Measurements from ENCODE around the gene CCP110.

CCP110 gene

DNA sequence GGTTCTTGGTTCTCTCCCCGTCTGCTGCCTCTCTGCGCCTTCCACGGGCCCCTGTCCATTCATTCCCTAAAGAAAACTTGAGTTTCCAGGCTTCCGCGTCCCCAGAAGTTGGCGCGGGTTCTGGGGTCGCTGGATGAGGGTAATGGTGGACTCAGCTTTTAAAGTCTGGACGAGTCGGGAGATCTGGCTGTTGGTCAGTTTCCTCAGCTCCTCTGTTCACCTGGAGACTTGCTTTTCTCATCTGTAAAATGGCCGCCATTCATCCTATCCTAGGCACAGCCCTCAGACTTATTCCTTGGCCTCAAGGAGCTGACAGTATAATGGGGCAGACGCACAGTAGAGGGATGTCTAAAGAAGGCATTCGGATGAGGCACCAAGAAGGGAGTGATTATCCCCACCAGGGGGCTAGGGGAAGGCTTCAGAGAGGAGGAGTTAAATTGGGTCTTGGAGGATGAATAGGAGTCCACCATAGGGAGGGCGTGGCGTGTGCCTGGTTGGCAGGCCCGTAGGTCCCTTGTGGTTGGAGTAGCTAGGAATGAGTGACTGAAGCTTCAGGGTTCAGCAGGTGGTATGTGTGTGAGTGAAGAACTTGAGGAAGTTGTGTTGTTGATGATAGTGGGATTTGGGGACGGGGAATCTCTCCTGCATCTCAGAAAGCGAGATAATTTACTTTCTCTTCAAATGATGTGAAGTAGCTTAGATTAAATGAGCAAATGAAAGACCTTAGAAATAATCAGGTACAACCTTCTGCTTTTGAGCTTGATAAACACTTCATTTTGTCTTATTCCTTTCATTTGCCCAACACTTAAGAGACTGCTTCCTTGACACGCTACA, 32.4 kb downstream of the CCP110 start:
- H3K27ac Mint-ChIP-seq: peak overlapping the region; percentile 97
- H3K4me1 Mint-ChIP-seq: peaks cover 9% of the 10 kb centered on the region
- H3K36me3 Mint-ChIP-seq (ENCODE audit: low read depth): peaks cover 15% of the 10 kb centered on the region
- TF ChIP-seq CTCF (IDR thresholded peaks at IDR 0.05): peak; percentile 28
- peaks cover 4% of the 10 kb centered on the region for H3K27me3 Mint-ChIP-seq (ENCODE audit: low read depth, poor library complexity)
- peaks cover 4% of the 10 kb centered on the region for H3K9me3 Mint-ChIP-seq
- H3K4me3 Mint-ChIP-seq: peak overlapping the region; percentile 96
- peak; percentile 55 for DNase-seq

DNA sequence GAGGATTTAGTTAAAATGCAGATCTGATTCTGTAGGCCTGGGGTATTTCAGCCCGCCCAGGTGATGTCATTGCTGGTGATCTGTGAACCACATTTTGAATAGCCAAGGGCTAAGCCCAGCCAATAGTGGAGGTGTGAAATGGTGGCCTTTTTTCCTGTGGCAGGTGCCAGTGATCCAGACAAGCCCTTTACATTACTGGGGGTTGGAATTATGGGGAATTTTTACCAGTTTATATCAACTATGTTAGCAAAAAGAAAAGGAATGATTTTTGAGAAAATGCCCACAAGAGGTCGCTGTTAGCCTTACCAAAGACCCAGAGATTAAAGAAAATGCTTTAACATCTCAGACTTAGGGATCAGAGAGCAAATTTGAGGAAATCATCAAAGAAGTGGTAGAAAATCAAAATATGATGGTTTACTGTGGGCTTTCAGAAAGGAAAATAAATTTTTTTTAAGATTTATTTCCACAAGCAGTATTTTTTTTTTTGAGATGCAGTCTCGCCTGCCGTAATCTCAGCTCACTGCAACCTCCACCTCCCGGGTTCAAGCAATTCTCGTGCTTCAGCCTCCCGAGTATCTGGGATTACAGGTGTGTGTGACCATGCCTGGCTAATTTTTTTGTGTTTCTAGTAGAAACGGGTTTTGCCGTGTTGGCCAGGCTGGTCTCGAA, 35.6 kb downstream of the CCP110 start:
- peaks cover 9% of the 10 kb centered on the region for H3K4me1 Mint-ChIP-seq
- TF ChIP-seq CTCF (IDR thresholded peaks at IDR 0.05): peak; percentile 73
- H3K27me3 Mint-ChIP-seq (ENCODE audit: low read depth, poor library complexity): no peaks in the 10 kb centered on the region
- H3K27ac Mint-ChIP-seq: no peak overlapping the region
- peak; percentile 10 for DNase-seq
- peaks cover 38% of the 10 kb centered on the region for H3K36me3 Mint-ChIP-seq (ENCODE audit: low read depth)
- peaks cover 27% of the 10 kb centered on the region for H3K9me3 Mint-ChIP-seq
- no peak overlapping the region for H3K4me3 Mint-ChIP-seq

- H3K36me3 Mint-ChIP-seq (ENCODE audit: low read depth): peaks cover 45% of the 10 kb centered on the region
- no peak for DNase-seq
- H3K4me1 Mint-ChIP-seq: peaks cover 9% of the 10 kb centered on the region
- no peak overlapping the region for H3K27ac Mint-ChIP-seq
- H3K27me3 Mint-ChIP-seq (ENCODE audit: low read depth, poor library complexity): no peaks in the 10 kb centered on the region
- H3K9me3 Mint-ChIP-seq: peaks cover 30% of the 10 kb centered on the region
- no peak for TF ChIP-seq CTCF (IDR thresholded peaks at IDR 0.05)
- H3K4me3 Mint-ChIP-seq: no peak overlapping the region
Observed at GRCh38 chr16:19560078-19560477, 36.3 kb downstream of the CCP110 start.

- H3K36me3 Mint-ChIP-seq (ENCODE audit: low read depth): peaks cover 64% of the 10 kb centered on the region
- no peak overlapping the region for H3K4me3 Mint-ChIP-seq
- no peaks in the 10 kb centered on the region for H3K4me1 Mint-ChIP-seq
- no peak overlapping the region for H3K27ac Mint-ChIP-seq
- TF ChIP-seq CTCF (IDR thresholded peaks at IDR 0.05): no peak
- H3K9me3 Mint-ChIP-seq: peaks cover 34% of the 10 kb centered on the region
- no peak for DNase-seq
- H3K27me3 Mint-ChIP-seq (ENCODE audit: low read depth, poor library complexity): no peaks in the 10 kb centered on the region
Observed at GRCh38 chr16:19563377-19563776, 39.6 kb downstream of the CCP110 start.

- Mint-ChIP-seq H3K4me3 (no peak overlapping the region), H3K9me3 (peaks cover 29% of the 10 kb centered on the region), H3K27me3 (ENCODE audit: low read depth, poor library complexity) (no peaks in the 10 kb centered on the region), H3K27ac (no peak overlapping the region), H3K4me1 (no peaks in the 10 kb centered on the region), H3K36me3 (ENCODE audit: low read depth) (peaks cover 64% of the 10 kb centered on the region)
- DNase-seq: no peak
- TF ChIP-seq CTCF (IDR thresholded peaks at IDR 0.05): no peak
Observed at GRCh38 chr16:19566362-19566761, 42.6 kb downstream of the CCP110 start.

Data from nephron progenitor cell (in vitro differentiated cells).